H1 (cell line): Measurements from ENCODE around the gene TBCB. TPM values are rescaled to one million over a fixed set of nuclear protein-coding genes. Genes with fewer than 3 reads are reported as not detected.

Source experiments
- BRCA1 ChIP-seq: IDR thresholded peaks from 2 replicates; pipeline ENCODE4 v1.6.1; 2012; ENCODE audit warnings: low read depth, low read length, improper control_type of control experiment
- CHD1 ChIP-seq: IDR thresholded peaks from 2 replicates; pipeline ENCODE4 v1.6.1; 2012; ENCODE audit warnings: low read depth, low read length, improper control_type of control experiment
- CHD2 ChIP-seq: IDR thresholded peaks from 2 replicates; pipeline ENCODE4 v1.6.1; 2012; ENCODE audit warnings: low read length, improper control_type of control experiment
- JUN ChIP-seq: IDR thresholded peaks from 2 replicates; pipeline ENCODE4 v1.6.1; 2011; ENCODE audit warnings: low read depth, mild to moderate bottlenecking, improper control_type of control experiment, low read length
- NANOG ChIP-seq: IDR thresholded peaks from 2 replicates; pipeline ENCODE4 v1.6.1; 2011; ENCODE audit warnings: low read length, low read depth, mild to moderate bottlenecking, inconsistent platforms; ENCODE audit not compliant: insufficient read depth, poor library complexity, severe bottlenecking
- SP1 ChIP-seq: IDR thresholded peaks from 2 replicates; pipeline ENCODE4 v1.6.1; 2011; ENCODE audit warnings: low read depth, low read length
- TAF1 ChIP-seq: IDR thresholded peaks from 2 replicates; pipeline ENCODE4 v1.6.1; 2011; ENCODE audit warnings: mild to moderate bottlenecking, low read depth, low read length
- TCF12 ChIP-seq: IDR thresholded peaks from 2 replicates; pipeline ENCODE4 v1.6.1; 2011; ENCODE audit warnings: low read depth, mild to moderate bottlenecking, low read length
- YY1 ChIP-seq: IDR thresholded peaks from 2 replicates; pipeline ENCODE4 v1.6.1; 2011; ENCODE audit warnings: low read depth, mild to moderate bottlenecking, low read length
- ZNF274 ChIP-seq: IDR thresholded peaks from 2 replicates; pipeline ENCODE4 v1.7.0; 2012; ENCODE audit warnings: low read length, borderline replicate concordance; ENCODE audit errors: extremely low read depth
- polyA plus RNA-seq, 7 experiments: library from polyadenylated mRNA; depleted of rRNA in 3 of 7; stranded (reverse) in 5 of 7; unstranded in 2 of 7; fragments of >200 nt in 5 of 7; fragments of 200-250 nt in 2 of 7; gene quantifications; 1 replicate in 5 of 7; 2 replicates in 1 of 7; 4 replicates in 1 of 7; pipeline versions ENCODE4 v1.2.1 to v1.2.3, GENCODE V29; 2011 to 2013; ENCODE audit warnings: missing spikeins in 2 of 7, mixed read lengths in 2 of 7
- total RNA-seq: library from RNA; stranded (reverse); fragmentation: NEBNext Ultra II Directional; extraction: Animal tissue kit (Norgen Biotek cat#: 25700); gene quantifications from 2 replicates; pipeline ENCODE4 v1.2.1, GENCODE V29; 2021
- TF ChIP-seq, protein P1 (sequence below): fragments of 300-600 bp; sonication (generic); IDR thresholded peaks from 2 replicates; pipeline ENCODE4 v1.7.1; 2012; ENCODE audit warnings: low read length, moderate library complexity, mild to moderate bottlenecking, inconsistent platforms; ENCODE audit not compliant: insufficient replicate concordance
- TF ChIP-seq, protein P2 (sequence below): IDR thresholded peaks from 2 replicates; pipeline ENCODE4 v1.6.1; 2012; ENCODE audit warnings: low read length, inconsistent platforms

Gene TBCB
- total and polyA plus RNA-seq, 2 of the 8 experiments (the other 6 are each of a cell fraction or from before 2014, with no cell fraction given): 153 to 286 TPM

DNA sequence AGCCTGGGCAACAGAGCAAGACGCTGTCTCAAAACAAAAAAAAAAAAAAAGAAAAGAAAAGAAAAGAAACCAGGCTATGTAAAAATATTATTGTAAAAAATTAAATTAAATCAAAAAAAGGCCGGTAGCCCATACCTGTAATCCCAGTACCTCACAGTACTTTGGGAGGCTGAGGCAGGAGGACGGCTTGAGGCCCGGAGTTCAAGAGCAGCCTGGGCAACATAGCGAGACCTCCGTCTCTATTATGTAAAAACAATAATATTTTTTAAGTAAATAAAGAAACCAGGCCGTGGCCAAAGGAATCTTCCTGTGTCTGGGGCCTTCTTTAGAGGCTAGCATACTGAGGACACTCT, 23.8 kb downstream of the TBCB start (continued):
- TF ChIP-seq, protein P1, sequence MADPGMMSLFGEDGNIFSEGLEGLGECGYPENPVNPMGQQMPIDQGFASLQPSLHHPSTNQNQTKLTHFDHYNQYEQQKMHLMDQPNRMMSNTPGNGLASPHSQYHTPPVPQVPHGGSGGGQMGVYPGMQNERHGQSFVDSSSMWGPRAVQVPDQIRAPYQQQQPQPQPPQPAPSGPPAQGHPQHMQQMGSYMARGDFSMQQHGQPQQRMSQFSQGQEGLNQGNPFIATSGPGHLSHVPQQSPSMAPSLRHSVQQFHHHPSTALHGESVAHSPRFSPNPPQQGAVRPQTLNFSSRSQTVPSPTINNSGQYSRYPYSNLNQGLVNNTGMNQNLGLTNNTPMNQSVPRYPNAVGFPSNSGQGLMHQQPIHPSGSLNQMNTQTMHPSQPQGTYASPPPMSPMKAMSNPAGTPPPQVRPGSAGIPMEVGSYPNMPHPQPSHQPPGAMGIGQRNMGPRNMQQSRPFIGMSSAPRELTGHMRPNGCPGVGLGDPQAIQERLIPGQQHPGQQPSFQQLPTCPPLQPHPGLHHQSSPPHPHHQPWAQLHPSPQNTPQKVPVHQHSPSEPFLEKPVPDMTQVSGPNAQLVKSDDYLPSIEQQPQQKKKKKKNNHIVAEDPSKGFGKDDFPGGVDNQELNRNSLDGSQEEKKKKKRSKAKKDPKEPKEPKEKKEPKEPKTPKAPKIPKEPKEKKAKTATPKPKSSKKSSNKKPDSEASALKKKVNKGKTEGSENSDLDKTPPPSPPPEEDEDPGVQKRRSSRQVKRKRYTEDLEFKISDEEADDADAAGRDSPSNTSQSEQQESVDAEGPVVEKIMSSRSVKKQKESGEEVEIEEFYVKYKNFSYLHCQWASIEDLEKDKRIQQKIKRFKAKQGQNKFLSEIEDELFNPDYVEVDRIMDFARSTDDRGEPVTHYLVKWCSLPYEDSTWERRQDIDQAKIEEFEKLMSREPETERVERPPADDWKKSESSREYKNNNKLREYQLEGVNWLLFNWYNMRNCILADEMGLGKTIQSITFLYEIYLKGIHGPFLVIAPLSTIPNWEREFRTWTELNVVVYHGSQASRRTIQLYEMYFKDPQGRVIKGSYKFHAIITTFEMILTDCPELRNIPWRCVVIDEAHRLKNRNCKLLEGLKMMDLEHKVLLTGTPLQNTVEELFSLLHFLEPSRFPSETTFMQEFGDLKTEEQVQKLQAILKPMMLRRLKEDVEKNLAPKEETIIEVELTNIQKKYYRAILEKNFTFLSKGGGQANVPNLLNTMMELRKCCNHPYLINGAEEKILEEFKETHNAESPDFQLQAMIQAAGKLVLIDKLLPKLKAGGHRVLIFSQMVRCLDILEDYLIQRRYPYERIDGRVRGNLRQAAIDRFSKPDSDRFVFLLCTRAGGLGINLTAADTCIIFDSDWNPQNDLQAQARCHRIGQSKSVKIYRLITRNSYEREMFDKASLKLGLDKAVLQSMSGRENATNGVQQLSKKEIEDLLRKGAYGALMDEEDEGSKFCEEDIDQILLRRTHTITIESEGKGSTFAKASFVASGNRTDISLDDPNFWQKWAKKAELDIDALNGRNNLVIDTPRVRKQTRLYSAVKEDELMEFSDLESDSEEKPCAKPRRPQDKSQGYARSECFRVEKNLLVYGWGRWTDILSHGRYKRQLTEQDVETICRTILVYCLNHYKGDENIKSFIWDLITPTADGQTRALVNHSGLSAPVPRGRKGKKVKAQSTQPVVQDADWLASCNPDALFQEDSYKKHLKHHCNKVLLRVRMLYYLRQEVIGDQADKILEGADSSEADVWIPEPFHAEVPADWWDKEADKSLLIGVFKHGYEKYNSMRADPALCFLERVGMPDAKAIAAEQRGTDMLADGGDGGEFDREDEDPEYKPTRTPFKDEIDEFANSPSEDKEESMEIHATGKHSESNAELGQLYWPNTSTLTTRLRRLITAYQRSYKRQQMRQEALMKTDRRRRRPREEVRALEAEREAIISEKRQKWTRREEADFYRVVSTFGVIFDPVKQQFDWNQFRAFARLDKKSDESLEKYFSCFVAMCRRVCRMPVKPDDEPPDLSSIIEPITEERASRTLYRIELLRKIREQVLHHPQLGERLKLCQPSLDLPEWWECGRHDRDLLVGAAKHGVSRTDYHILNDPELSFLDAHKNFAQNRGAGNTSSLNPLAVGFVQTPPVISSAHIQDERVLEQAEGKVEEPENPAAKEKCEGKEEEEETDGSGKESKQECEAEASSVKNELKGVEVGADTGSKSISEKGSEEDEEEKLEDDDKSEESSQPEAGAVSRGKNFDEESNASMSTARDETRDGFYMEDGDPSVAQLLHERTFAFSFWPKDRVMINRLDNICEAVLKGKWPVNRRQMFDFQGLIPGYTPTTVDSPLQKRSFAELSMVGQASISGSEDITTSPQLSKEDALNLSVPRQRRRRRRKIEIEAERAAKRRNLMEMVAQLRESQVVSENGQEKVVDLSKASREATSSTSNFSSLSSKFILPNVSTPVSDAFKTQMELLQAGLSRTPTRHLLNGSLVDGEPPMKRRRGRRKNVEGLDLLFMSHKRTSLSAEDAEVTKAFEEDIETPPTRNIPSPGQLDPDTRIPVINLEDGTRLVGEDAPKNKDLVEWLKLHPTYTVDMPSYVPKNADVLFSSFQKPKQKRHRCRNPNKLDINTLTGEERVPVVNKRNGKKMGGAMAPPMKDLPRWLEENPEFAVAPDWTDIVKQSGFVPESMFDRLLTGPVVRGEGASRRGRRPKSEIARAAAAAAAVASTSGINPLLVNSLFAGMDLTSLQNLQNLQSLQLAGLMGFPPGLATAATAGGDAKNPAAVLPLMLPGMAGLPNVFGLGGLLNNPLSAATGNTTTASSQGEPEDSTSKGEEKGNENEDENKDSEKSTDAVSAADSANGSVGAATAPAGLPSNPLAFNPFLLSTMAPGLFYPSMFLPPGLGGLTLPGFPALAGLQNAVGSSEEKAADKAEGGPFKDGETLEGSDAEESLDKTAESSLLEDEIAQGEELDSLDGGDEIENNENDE: no peak
- TF ChIP-seq CHD1 (no peak), SP1 (no peak), CHD2 (no peak), TAF1 (no peak), ZNF274 (no peak), JUN (no peak), TCF12 (no peak), BRCA1 (no peak), YY1 (no peak), NANOG (no peak)
- TF ChIP-seq, protein P2, sequence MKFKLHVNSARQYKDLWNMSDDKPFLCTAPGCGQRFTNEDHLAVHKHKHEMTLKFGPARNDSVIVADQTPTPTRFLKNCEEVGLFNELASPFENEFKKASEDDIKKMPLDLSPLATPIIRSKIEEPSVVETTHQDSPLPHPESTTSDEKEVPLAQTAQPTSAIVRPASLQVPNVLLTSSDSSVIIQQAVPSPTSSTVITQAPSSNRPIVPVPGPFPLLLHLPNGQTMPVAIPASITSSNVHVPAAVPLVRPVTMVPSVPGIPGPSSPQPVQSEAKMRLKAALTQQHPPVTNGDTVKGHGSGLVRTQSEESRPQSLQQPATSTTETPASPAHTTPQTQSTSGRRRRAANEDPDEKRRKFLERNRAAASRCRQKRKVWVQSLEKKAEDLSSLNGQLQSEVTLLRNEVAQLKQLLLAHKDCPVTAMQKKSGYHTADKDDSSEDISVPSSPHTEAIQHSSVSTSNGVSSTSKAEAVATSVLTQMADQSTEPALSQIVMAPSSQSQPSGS: no peak
